ENCODE measurements around the gene PIGU. TPM values are rescaled to one million over a fixed set of nuclear protein-coding genes. Genes with fewer than 3 reads are reported as not detected.
"Not testable (repeated sequence)": the region's sequence is repeated elsewhere in the genome, so short reads cannot be mapped to it uniquely, and the experiment has no call there.

PIGU gene
- total and polyA plus RNA-seq, 8 donors = 17.0 to 38.6 (median 30.3) TPM

GRCh38 chr20:34675561-34675960 lies 1.3 kb downstream of the PIGU start:
- Histone ChIP-seq H3K4me1 (peaks cover 0 to 30% of the 10 kb centered on the region in 2 donors), H3K27me3 (no peaks in the 10 kb centered on the region), H3K27ac (peak overlapping the region in 1 of 2 donors; percentile 84), H3K4me3 (no peak overlapping the region), H3K9me3 (no peaks in the 10 kb centered on the region), H3K36me3 (no peaks in the 10 kb centered on the region)
- DNase-seq = no peak
- no peak for TF ChIP-seq CTCF (IDR thresholded peaks at IDR 0.05)
- no peak for ATAC-seq
- intact Hi-C loops (cut with DNase I) = no loop called here

GRCh38 chr20:34673412-34673811 lies 3.5 kb downstream of the PIGU start:
- Histone ChIP-seq H3K4me1 (peaks cover 0 to 22% of the 10 kb centered on the region in 2 donors), H3K9me3 (no peaks in the 10 kb centered on the region), H3K27me3 (no peaks in the 10 kb centered on the region), H3K27ac (no peak overlapping the region), H3K4me3 (no peak overlapping the region), H3K36me3 (no peaks in the 10 kb centered on the region)
- ATAC-seq (no peak), DNase-seq (no peak)
- no peak for TF ChIP-seq CTCF (IDR thresholded peaks at IDR 0.05)
- intact Hi-C loops (cut with DNase I) = no loop called here

- intact Hi-C loops (cut with DNase I) = no loop called here
- no peaks in the 10 kb centered on the region for H3K36me3 ChIP-seq
- ATAC-seq = no peak
- H3K27me3 ChIP-seq = no peaks in the 10 kb centered on the region
- TF ChIP-seq CTCF (IDR thresholded peaks at IDR 0.05) = no peak
- no peak overlapping the region for H3K4me3 ChIP-seq
- DNase-seq = no peak
- H3K9me3 ChIP-seq = no peaks in the 10 kb centered on the region
- H3K4me1 ChIP-seq = no peaks in the 10 kb centered on the region
- no peak overlapping the region for H3K27ac ChIP-seq
Observed at GRCh38 chr20:34669094-34669493, 7.8 kb downstream of the PIGU start.

GRCh38 chr20:34664751-34665150 lies 12.1 kb downstream of the PIGU start:
- H3K36me3 ChIP-seq; DNase-seq; intact Hi-C loops (cut with DNase I); H3K27me3 ChIP-seq; H3K9me3 ChIP-seq; H3K4me1 ChIP-seq; H3K4me3 ChIP-seq; ATAC-seq; H3K27ac ChIP-seq: not testable (repeated sequence)

- Histone ChIP-seq H3K9me3 (no peaks in the 10 kb centered on the region), H3K36me3 (no peaks in the 10 kb centered on the region), H3K27me3 (no peaks in the 10 kb centered on the region), H3K27ac (no peak overlapping the region), H3K4me3 (no peak overlapping the region), H3K4me1 (no peaks in the 10 kb centered on the region)
- no peak for ATAC-seq
- no peak for TF ChIP-seq CTCF (IDR thresholded peaks at IDR 0.05)
- intact Hi-C loops (cut with DNase I) = no loop called here
- DNase-seq = no peak
Observed at GRCh38 chr20:34663213-34663943, 13.5 kb downstream of the PIGU start.

- H3K36me3 ChIP-seq; H3K27me3 ChIP-seq; H3K4me1 ChIP-seq; intact Hi-C loops (cut with DNase I); H3K4me3 ChIP-seq; DNase-seq; H3K9me3 ChIP-seq; ATAC-seq; H3K27ac ChIP-seq: not testable (repeated sequence)
Observed at GRCh38 chr20:34661811-34662210, 15.1 kb downstream of the PIGU start.

- H3K4me1 ChIP-seq; H3K4me3 ChIP-seq; H3K27ac ChIP-seq; intact Hi-C loops (cut with DNase I); H3K9me3 ChIP-seq; ATAC-seq; H3K36me3 ChIP-seq; H3K27me3 ChIP-seq; DNase-seq: not testable (repeated sequence)
Observed at GRCh38 chr20:34658654-34659053, 18.2 kb downstream of the PIGU start.
